Liver (tissue), 9 donors: Measurements from ENCODE around the gene SPON2. TPM values are rescaled to one million over a fixed set of nuclear protein-coding genes. Genes with fewer than 3 reads are reported as not detected.

Experiments used
- DNase-seq: peaks from one replicate; pipeline ENCODE4 v3.0.0-alpha.2; 2017; ENCODE audit warnings: low spot score
- H3K27ac ChIP-seq, 2 donors: one replicate each; pipeline ENCODE4 v1.7.0; 2013; ENCODE audit warnings: inconsistent platforms in 2 of 2, low read length in 2 of 2, control low read depth in 1 of 2, low read depth in 1 of 2, mild to moderate bottlenecking in 1 of 2
- H3K27me3 ChIP-seq, 4 donors: one replicate each; pipeline versions ENCODE4 v1.6.1 to v1.7.0; 2013; ENCODE audit warnings: low read length in 3 of 4, inconsistent platforms in 1 of 4, mild to moderate bottlenecking in 1 of 4, moderate library complexity in 1 of 4; ENCODE audit not compliant: control insufficient read depth in 4 of 4, insufficient read depth in 4 of 4
- H3K36me3 ChIP-seq, 4 donors: one replicate each; pipeline versions ENCODE4 v1.6.1 to v1.7.0; 2013; ENCODE audit warnings: low read length in 3 of 4, mild to moderate bottlenecking in 3 of 4, low read depth in 1 of 4, moderate library complexity in 1 of 4; ENCODE audit not compliant: control insufficient read depth in 4 of 4, insufficient read depth in 3 of 4
- H3K4me1 ChIP-seq, 4 donors: one replicate each; pipeline versions ENCODE4 v1.6.1 to v1.7.0; 2013; ENCODE audit warnings: low read length in 3 of 4, mild to moderate bottlenecking in 3 of 4, moderate library complexity in 1 of 4; ENCODE audit not compliant: control insufficient read depth in 4 of 4, insufficient read depth in 4 of 4
- H3K4me3 ChIP-seq, 3 donors: one replicate each; pipeline versions ENCODE4 v1.6.1 to v1.7.0; 2013; ENCODE audit warnings: low read length in 3 of 3, control low read depth in 1 of 3, low read depth in 1 of 3, mild to moderate bottlenecking in 1 of 3
- H3K9ac ChIP-seq, 2 donors: one replicate each; pipeline ENCODE4 v1.7.0; 2013; ENCODE audit warnings: low read length in 2 of 2, mild to moderate bottlenecking in 2 of 2, moderate library complexity in 2 of 2, control low read depth in 1 of 2, low read depth in 1 of 2
- H3K9me3 ChIP-seq, 4 donors: one replicate each; pipeline versions ENCODE4 v1.6.1 to v1.7.0; 2013; ENCODE audit warnings: low read length in 3 of 4; ENCODE audit not compliant: control insufficient read depth in 4 of 4
- ATF3 ChIP-seq: IDR thresholded peaks from 2 replicates; pipeline ENCODE4 v1.6.1; 2016; ENCODE audit warnings: antibody characterized with exemption
- CTCF ChIP-seq: fragments of 150-350 bp; IDR thresholded peaks from 2 replicates; pipeline ENCODE4 v1.5.1; 2017; ENCODE audit warnings: improper control_type of control experiment, low read depth, low read length; ENCODE audit not compliant: missing input control
- EGR1 ChIP-seq, 2 donors: IDR thresholded peaks; 2 replicates each; pipeline ENCODE4 v1.6.1; 2016 to 2018; ENCODE audit warnings: antibody characterized with exemption in 2 of 2, low read depth in 2 of 2
- FOXA1 ChIP-seq: IDR thresholded peaks from 2 replicates; pipeline ENCODE4 v1.6.1; 2016; ENCODE audit warnings: antibody characterized with exemption
- FOXA2 ChIP-seq: IDR thresholded peaks from 2 replicates; pipeline ENCODE4 v1.6.1; 2016; ENCODE audit warnings: antibody characterized with exemption
- GABPA ChIP-seq, 2 donors: IDR thresholded peaks in 1 of 2; conservative IDR thresholded peaks in 1 of 2; 2 replicates each; pipeline ENCODE4 v1.6.1; 2016; ENCODE audit warnings: antibody characterized with exemption in 2 of 2, mild to moderate bottlenecking in 1 of 2, moderate library complexity in 1 of 2
- HNF4G ChIP-seq: IDR thresholded peaks from 2 replicates; pipeline ENCODE4 v1.6.1; 2016; ENCODE audit warnings: antibody characterized with exemption
- JUND ChIP-seq, 2 donors: IDR thresholded peaks; 2 replicates each; pipeline ENCODE4 v1.6.1; 2016; ENCODE audit warnings: antibody characterized with exemption in 2 of 2
- NR2F2 ChIP-seq: IDR thresholded peaks from 2 replicates; pipeline ENCODE4 v1.6.1; 2016; ENCODE audit warnings: antibody characterized with exemption
- RAD21 ChIP-seq, 2 donors: IDR thresholded peaks; 2 replicates each; pipeline ENCODE4 v1.6.1; 2016; ENCODE audit warnings: antibody characterized with exemption in 2 of 2, mild to moderate bottlenecking in 2 of 2
- REST ChIP-seq: IDR thresholded peaks from 2 replicates; pipeline ENCODE4 v1.6.1; 2016; ENCODE audit warnings: antibody characterized with exemption, mild to moderate bottlenecking
- TAF1 ChIP-seq: conservative IDR thresholded peaks from 2 replicates; pipeline ENCODE4 v1.6.1; 2016; ENCODE audit warnings: antibody characterized with exemption, mild to moderate bottlenecking
- YY1 ChIP-seq: IDR thresholded peaks from 2 replicates; pipeline ENCODE4 v1.6.1; 2016; ENCODE audit warnings: antibody characterized with exemption, mild to moderate bottlenecking
- WGBS: extraction: QIAGEN DNeasy Blood & Tissue Kit; methylation state at CpG from one replicate; pipeline ENCODE4 v1.1.7; 2013; 5-methylcytosine and 5-hydroxymethylcytosine counted together
- polyA plus RNA-seq, 2 donors: library from polyadenylated mRNA; stranded (reverse) in 1 of 2; unstranded in 1 of 2; fragments of 200-250 nt in 1 of 2; fragments of >200 nt in 1 of 2; fragmentation: Nextera tagmentation in 1 of 2; extraction: Ambion mirVana in 1 of 2; gene quantifications; one replicate each; pipeline versions ENCODE4 v1.2.1 to v1.2.3, GENCODE V29; 2013 to 2015
- total RNA-seq, 2 donors: library from RNA; depleted of rRNA; stranded (reverse); fragments of >200 nt; gene quantifications; one replicate each; pipeline ENCODE4 v1.2.3, GENCODE V29; 2014
- TF ChIP-seq, protein P1 (sequence below): IDR thresholded peaks from 2 replicates; pipeline ENCODE4 v1.6.1; 2016; ENCODE audit warnings: antibody characterized with exemption
- donor health status: healthy.
- donor health status: healthy.
- donor health status: healthy.
- donor health status: healthy.
- donor health status: healthy.

The SPON2 gene
- total and polyA plus RNA-seq, 4 donors: 35.7 to 80.3 (median 72.3) TPM

- TF ChIP-seq FOXA1 (no peak), YY1 (no peak)
Measured at GRCh38 chr4:1208266-1208961, 36.0 kb upstream of the SPON2 start (continued).

- Histone ChIP-seq H3K36me3 (peaks cover 4 to 17% (median 8%) of the 10 kb centered on the region in 4 donors), H3K27ac (peak overlapping the region; percentile 57), H3K9ac (no peak overlapping the region), H3K4me3 (no peak overlapping the region), H3K9me3 (no peaks in the 10 kb centered on the region), H3K27me3 (no peaks in the 10 kb centered on the region), H3K4me1 (peaks cover 2 to 31% (median 17%) of the 10 kb centered on the region in 4 donors)
- no peak for DNase-seq
- 59% methylated on average over 28 of the region's 31 CpGs for WGBS
- TF ChIP-seq RAD21 (IDR thresholded peaks at IDR 0.05) (peak in 1 of 2 donors; percentile 31), TAF1 (no peak), NR2F2 (peak; percentile 57), HNF4G (no peak)
Measured at GRCh38 chr4:1207603-1208265, 35.4 kb upstream of the SPON2 start.

DNA sequence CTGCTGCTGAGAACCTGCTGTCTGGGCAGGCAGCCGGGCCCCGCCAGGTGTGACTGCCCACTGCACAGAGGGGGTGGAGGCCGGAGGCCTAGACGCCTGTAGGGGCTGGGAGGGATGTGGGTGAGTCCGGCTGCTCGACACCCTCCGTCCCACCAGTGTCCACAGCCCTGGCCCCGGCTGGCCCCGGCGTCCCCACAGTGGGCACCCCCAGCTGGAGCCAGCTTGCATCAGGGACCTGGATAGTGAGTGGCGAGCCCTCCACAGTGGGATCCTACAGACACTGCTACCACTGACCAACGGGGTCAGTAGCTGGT, 34.7 kb upstream of the SPON2 start:
- Histone ChIP-seq H3K4me1 (peaks cover 2 to 36% (median 18%) of the 10 kb centered on the region in 4 donors), H3K36me3 (peaks cover 0 to 11% (median 5%) of the 10 kb centered on the region in 4 donors), H3K9ac (no peak overlapping the region), H3K4me3 (no peak overlapping the region), H3K27ac (no peak overlapping the region), H3K9me3 (no peaks in the 10 kb centered on the region), H3K27me3 (no peaks in the 10 kb centered on the region)
- peak; percentile 30 for DNase-seq
- TF ChIP-seq RAD21 (IDR thresholded peaks at IDR 0.05) (no peak), ATF3 (no peak), HNF4G (no peak), CTCF (no peak), JUND (IDR thresholded peaks at IDR 0.05) (no peak), REST (no peak), TAF1 (no peak), FOXA2 (no peak), EGR1 (IDR thresholded peaks at IDR 0.05; ENCODE audit: low read depth in 2 of 2) (no peak), GABPA (IDR thresholded peaks at IDR 0.05 in 1 of 2, conservative IDR thresholded peaks at IDR 0.05 in 1 of 2) (no peak), FOXA1 (no peak), NR2F2 (no peak)
- TF ChIP-seq, protein P1, sequence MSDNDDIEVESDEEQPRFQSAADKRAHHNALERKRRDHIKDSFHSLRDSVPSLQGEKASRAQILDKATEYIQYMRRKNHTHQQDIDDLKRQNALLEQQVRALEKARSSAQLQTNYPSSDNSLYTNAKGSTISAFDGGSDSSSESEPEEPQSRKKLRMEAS: no peak
- 91% methylated on average over 12 of the region's 12 CpGs for WGBS
